ENCODE data around the gene TTC23.
"Not testable (repeated sequence)": the region's sequence is repeated elsewhere in the genome, so short reads cannot be mapped to it uniquely, and the experiment has no call there.

- not testable (repeated sequence) for TF ChIP-seq POLR2A (IDR thresholded peaks at IDR 0.05; ENCODE audit: low read length); GATA1 (IDR thresholded peaks at IDR 0.05; ENCODE audit: low read depth, low read length)
These were observed 57.2 kb downstream of the TTC23 start for GRCh38 chr15:99192181-99192580.

Data from erythroblast (primary cell).